ENCODE measurements around the gene CBFA2T3. TPM values are rescaled to one million over a fixed set of nuclear protein-coding genes. Genes with fewer than 3 reads are reported as not detected.

Gene CBFA2T3
- total and polyA plus RNA-seq, 2 of the 13 experiments (the other 11 are each of a cell fraction or from before 2014, with no cell fraction given): 0.05 TPM; not detected in 1

GRCh38 chr16:88936556-88937205, 40.3 kb downstream of the CBFA2T3 start:
- in situ Hi-C loops (cut with HindIII; ENCODE audit: extremely low pct_ligation_motif_present, low pct_unique_long_range_greater_than_20kb) (loop anchor here (5.0 kb wide), 1 partner anchor 231 kb away; no protein-coding TSS in a partner anchor), intact Hi-C loops (cut with micrococcal nuclease; ENCODE audit: unreplicated experiment) (no loop called here)
- DNase-seq (ENCODE audit: low spot score) (no peak), ATAC-seq (peak; percentile 9; the same call in 1 of the 3 replicates), FAIRE-seq (no peak)
- Histone ChIP-seq H3K27ac (ENCODE audit: extremely low read length, insufficient read depth, low read length) (no peak overlapping the region), H2AFZ (ENCODE audit: low read length) (no peak overlapping the region), H3K4me1 (ENCODE audit: insufficient read depth, low read length) (peaks cover 9% of the 10 kb centered on the region), H3K9ac (ENCODE audit: insufficient read depth, low read depth, low read length) (no peak overlapping the region), H3K9me3 (ENCODE audit: low read length) (no peaks in the 10 kb centered on the region), H3K36me3 (replicated peaks in 1 of 2; ENCODE audit: control insufficient read depth in 1 of 2, insufficient read depth in 2 of 2, low read length in 2 of 2) (no peaks in the 10 kb centered on the region), H3K27me3 (ENCODE audit: control insufficient read depth in 1 of 2, insufficient read depth in 2 of 2, low read length in 2 of 2) (peaks cover 49 to 85% of the 10 kb centered on the region in 2 experiments), H3K79me2 (ENCODE audit: insufficient read depth, low read length) (no peaks in the 10 kb centered on the region), H3K4me3 (replicated peaks in 1 of 3; ENCODE audit: insufficient read depth in 1 of 3, low read depth in 2 of 3, low read length in 3 of 3) (no peak overlapping the region), H4K20me1 (ENCODE audit: insufficient read depth, low read length) (peaks cover 16% of the 10 kb centered on the region; the same call in 1 of the 2 replicates), H3K4me2 (ENCODE audit: low read depth, low read length) (no peak overlapping the region)
- ChIA-PET CTCF (ENCODE audit: low intra/inter-chr PET ratio, low total read pairs) (interaction anchor here (2.0 kb wide), 1 partner anchor 231 kb away, joined by 5 read pairs; no protein-coding TSS in a partner anchor), POLR2A (no interaction called here)
- 27% methylated on average over 22 of the region's 31 CpGs for whole genome bisulfite sequencing (ENCODE audit: low lambda C conversion rate)
- TF ChIP-seq ZNF335 (CRISPR knock-in tag; IDR thresholded peaks at IDR 0.05): no peak
- TF ChIP-seq ZNF770 (CRISPR knock-in tag; IDR thresholded peaks at IDR 0.05): no peak
- no peak for TF ChIP-seq ZNF879 (CRISPR knock-in tag; IDR thresholded peaks at IDR 0.05)
- TF ChIP-seq ZFP36L2 (CRISPR knock-in tag; IDR thresholded peaks at IDR 0.05): no peak
- no peak for TF ChIP-seq ZNF768 (CRISPR knock-in tag; IDR thresholded peaks at IDR 0.05)
- 0 out of 2 replicates have a peak, but pooled peaks have one; percentile 42 for TF ChIP-seq EZH2 (conservative IDR thresholded peaks at IDR 0.05; ENCODE audit: low read depth, low read length)
- no peak for TF ChIP-seq ATF3 (CRISPR knock-in tag; IDR thresholded peaks at IDR 0.05)
- no TSS peak for BruUV-seq (replicated peaks)

Measured in HepG2 (cell line).